Gastroesophageal sphincter (tissue), 3 donors: ENCODE results near the gene TMCO4.

ENCODE experiments used
- EP300 ChIP-seq: sonication (generic); formaldehyde crosslinking; IDR thresholded peaks from one replicate; pipeline ENCODE4 v1.6.1; 2017; ENCODE audit warnings: antibody characterized with exemption, mild to moderate bottlenecking
- POLR2A ChIP-seq, 2 donors: fragments of 450-650 bp; IDR thresholded peaks; one replicate each; pipeline ENCODE4 v1.6.1; 2017; ENCODE audit warnings: antibody characterized with exemption in 2 of 2, mild to moderate bottlenecking in 2 of 2, moderate library complexity in 1 of 2
- POLR2AphosphoS5 ChIP-seq: sonication (generic); formaldehyde crosslinking; IDR thresholded peaks from one replicate; pipeline ENCODE4 v1.6.1; 2017; ENCODE audit warnings: antibody characterized with exemption
- TF ChIP-seq, protein P1 (sequence below), 4 experiments: fragments of 200-600 bp in 2 of 4; fragments of 450-650 bp in 2 of 4; sonication (generic) in 1 of 4; IDR thresholded peaks; one replicate each; pipeline ENCODE4 v1.5.1; 2017 to 2019; ENCODE audit warnings: antibody characterized with exemption in 4 of 4, mild to moderate bottlenecking in 2 of 4, moderate library complexity in 2 of 4

DNA sequence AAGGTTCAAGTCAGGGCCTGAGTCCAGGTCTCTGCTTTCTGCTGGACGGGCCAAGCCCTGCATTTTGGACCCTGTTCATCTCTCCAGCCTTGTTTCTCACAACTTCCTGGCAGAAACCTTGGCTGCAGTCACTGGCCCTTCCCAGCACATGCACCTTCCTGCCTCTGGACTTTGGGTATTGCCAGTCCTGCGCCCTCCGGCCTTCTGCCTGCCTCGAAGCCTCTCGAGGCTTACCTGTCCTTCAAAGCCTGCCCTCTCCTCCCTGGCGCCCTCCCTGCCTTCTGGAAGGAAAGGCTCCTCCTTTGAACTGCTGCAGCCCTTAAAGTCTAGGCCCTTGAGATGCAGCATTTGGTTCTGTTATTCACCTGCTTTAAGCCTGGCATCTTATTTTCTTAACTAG, 82.2 kb downstream of the TMCO4 start:
- TF ChIP-seq, protein P1, sequence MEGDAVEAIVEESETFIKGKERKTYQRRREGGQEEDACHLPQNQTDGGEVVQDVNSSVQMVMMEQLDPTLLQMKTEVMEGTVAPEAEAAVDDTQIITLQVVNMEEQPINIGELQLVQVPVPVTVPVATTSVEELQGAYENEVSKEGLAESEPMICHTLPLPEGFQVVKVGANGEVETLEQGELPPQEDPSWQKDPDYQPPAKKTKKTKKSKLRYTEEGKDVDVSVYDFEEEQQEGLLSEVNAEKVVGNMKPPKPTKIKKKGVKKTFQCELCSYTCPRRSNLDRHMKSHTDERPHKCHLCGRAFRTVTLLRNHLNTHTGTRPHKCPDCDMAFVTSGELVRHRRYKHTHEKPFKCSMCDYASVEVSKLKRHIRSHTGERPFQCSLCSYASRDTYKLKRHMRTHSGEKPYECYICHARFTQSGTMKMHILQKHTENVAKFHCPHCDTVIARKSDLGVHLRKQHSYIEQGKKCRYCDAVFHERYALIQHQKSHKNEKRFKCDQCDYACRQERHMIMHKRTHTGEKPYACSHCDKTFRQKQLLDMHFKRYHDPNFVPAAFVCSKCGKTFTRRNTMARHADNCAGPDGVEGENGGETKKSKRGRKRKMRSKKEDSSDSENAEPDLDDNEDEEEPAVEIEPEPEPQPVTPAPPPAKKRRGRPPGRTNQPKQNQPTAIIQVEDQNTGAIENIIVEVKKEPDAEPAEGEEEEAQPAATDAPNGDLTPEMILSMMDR (IDR thresholded peaks at IDR 0.05), result no peak
- TF ChIP-seq POLR2AphosphoS5, result no peak
- no peak for TF ChIP-seq POLR2A (IDR thresholded peaks at IDR 0.05)
- TF ChIP-seq EP300, result no peak
